Stomach smooth muscle (tissue), 2 donors: ENCODE measurements around the gene ENG.
A peak's percentile ranks its signal among the peaks of the same experiment; 100 is the strongest.

Experiments used
- H3K27ac ChIP-seq: one replicate; pipeline ENCODE4 v1.7.0; 2013; ENCODE audit warnings: mild to moderate bottlenecking, low read length, inconsistent platforms
- H3K27me3 ChIP-seq, 2 donors: one replicate each; pipeline ENCODE4 v1.7.0; 2013; ENCODE audit warnings: low read length in 2 of 2; ENCODE audit not compliant: insufficient read depth in 2 of 2, control insufficient read depth in 1 of 2
- H3K36me3 ChIP-seq, 2 donors: one replicate each; pipeline ENCODE4 v1.7.0; 2013; ENCODE audit warnings: low read length in 2 of 2; ENCODE audit not compliant: control insufficient read depth in 2 of 2, insufficient read depth in 2 of 2
- H3K4me1 ChIP-seq: one replicate; pipeline ENCODE4 v1.7.0; 2013; ENCODE audit warnings: low read length; ENCODE audit not compliant: control insufficient read depth, insufficient read depth
- H3K4me3 ChIP-seq, 2 donors: one replicate each; pipeline ENCODE4 v1.7.0; 2013; ENCODE audit warnings: low read length in 2 of 2
- H3K9ac ChIP-seq, 2 donors: one replicate each; pipeline ENCODE4 v1.7.0; 2013; ENCODE audit warnings: low read length in 2 of 2, mild to moderate bottlenecking in 1 of 2
- H3K9me3 ChIP-seq, 2 donors: one replicate each; pipeline ENCODE4 v1.7.0; 2013; ENCODE audit warnings: low read length in 2 of 2; ENCODE audit not compliant: control insufficient read depth in 2 of 2
- donor health status: healthy.
- donor health status: Pancreatic carcinoma.

Gene ENG

GRCh38 chr9:127854184-127854806, at the start of gene ENG:
Gene ENG, minus strand, starts transcription at chr9:127854658. Its CDS starts 303 bp downstream, at chr9:127854355.
- H3K36me3 ChIP-seq: no peaks in the 10 kb centered on the region
- H3K4me3 ChIP-seq: peak within 1 kb of the TSS; percentile 60 to 76
- peak within 1 kb of the TSS; percentile 59 to 60 for H3K9ac ChIP-seq
- peaks cover 0 to 7% of the 10 kb centered on the region in 2 donors for H3K9me3 ChIP-seq
- no peaks in the 10 kb centered on the region for H3K27me3 ChIP-seq
- peak within 1 kb of the TSS; percentile 53 for H3K27ac ChIP-seq
- peaks cover 19% of the 10 kb centered on the region for H3K4me1 ChIP-seq

DNA sequence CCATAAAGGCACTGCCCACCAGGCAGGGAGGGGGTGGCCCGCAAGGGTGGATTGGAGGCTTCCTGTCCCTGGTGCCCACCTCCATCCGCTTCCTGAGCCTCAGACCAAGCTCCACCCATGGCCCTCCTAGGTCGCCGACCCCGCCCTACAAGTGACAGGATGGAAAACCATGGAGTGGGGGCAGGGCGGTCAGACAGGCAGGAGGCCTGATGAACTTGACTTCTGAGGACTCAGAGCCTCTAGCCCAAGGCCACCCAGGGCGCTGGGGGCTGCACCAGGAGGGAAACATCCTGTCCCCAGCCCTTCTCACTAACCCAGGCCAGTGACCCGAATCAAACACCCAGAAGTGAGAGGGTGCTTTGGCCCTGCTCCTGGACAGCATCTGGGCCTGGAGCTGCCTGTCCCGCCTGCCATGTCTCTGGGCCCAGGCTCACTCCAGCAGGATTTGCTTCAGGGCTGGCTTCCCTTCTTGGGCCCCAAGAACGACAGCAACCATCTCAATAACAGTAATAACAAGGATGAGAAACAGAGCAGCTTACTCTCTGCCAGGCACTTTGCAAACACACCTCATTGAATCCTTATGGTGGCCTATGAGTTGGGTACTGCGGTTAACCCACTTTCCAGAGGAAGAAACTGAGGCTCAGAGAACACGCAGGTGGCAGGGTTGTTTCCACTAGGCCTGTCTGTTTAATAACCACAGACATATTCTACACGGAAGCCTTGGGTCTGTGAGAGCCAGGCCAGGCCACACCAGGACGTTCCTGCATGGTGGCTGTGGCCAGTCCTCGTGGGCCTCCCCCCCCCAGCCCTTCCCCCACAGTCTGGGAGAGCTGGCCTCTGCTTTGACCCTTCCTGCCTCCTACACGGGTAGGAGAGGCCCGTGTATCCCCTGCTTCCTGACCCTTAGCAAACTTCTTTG, 49.4 kb upstream of the ENG start:
- Histone ChIP-seq H3K9me3 (no peaks in the 10 kb centered on the region), H3K9ac (peak overlapping the region in 1 of 2 donors; percentile 33), H3K4me3 (no peak overlapping the region), H3K4me1 (peaks cover 41% of the 10 kb centered on the region), H3K27me3 (no peaks in the 10 kb centered on the region), H3K36me3 (peaks cover 0 to 7% of the 10 kb centered on the region in 2 donors), H3K27ac (peak overlapping the region; percentile 62)

DNA sequence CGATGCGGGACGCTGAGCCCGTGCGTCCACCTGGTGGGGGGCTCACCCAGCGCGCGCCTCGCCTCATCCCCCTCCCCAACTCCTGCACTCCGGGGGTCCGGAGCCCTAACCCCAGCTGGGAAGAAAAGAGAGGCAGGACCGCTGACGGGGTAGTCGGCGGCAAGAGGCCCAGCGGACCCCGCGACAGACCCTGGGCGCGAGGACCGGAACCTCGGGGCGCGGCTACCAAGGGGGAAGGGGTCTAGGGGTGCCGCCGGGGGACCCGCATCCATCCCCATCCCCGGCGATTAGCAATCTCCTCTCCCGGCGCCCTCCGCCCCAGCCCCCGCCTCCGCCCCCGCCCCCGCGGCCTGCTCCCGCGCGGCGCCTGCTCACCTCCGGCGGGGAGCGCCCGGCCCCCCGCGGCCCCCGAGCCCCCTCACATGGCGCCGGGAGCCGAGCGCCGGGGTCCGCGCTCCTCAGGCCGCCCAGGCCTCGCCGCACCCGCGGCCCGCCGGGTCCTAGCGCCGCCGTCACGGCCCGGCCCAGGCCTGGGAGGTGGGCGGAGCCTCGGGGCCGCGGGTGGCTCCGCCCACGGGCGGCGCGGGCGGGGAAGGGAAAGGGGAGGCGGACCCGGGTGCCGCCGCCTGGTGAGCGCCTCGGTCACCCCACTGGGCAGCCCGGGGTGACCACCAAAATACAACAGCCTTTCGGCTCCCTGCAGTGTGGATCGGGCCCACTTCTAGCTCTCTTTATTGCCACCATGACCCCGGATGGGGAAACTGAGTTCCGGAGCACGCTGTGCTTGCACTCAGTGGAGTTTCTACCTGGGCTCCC, 44.9 kb upstream of the ENG start, which contains the start of gene ST6GALNAC6:
Gene ST6GALNAC6 (minus strand): TSS at position 476 of the 816 bp plus-strand sequence. CDS start 1,622 bp downstream, outside the sequence.
- Histone ChIP-seq H3K9ac (peak within 1 kb of the TSS; percentile 73 to 86), H3K9me3 (no peaks in the 10 kb centered on the region), H3K36me3 (peaks cover 17 to 21% of the 10 kb centered on the region in 2 donors), H3K27ac (peak within 1 kb of the TSS; percentile 84), H3K4me3 (peak within 1 kb of the TSS; percentile 82 to 85), H3K4me1 (peaks cover 48% of the 10 kb centered on the region), H3K27me3 (no peaks in the 10 kb centered on the region)

DNA sequence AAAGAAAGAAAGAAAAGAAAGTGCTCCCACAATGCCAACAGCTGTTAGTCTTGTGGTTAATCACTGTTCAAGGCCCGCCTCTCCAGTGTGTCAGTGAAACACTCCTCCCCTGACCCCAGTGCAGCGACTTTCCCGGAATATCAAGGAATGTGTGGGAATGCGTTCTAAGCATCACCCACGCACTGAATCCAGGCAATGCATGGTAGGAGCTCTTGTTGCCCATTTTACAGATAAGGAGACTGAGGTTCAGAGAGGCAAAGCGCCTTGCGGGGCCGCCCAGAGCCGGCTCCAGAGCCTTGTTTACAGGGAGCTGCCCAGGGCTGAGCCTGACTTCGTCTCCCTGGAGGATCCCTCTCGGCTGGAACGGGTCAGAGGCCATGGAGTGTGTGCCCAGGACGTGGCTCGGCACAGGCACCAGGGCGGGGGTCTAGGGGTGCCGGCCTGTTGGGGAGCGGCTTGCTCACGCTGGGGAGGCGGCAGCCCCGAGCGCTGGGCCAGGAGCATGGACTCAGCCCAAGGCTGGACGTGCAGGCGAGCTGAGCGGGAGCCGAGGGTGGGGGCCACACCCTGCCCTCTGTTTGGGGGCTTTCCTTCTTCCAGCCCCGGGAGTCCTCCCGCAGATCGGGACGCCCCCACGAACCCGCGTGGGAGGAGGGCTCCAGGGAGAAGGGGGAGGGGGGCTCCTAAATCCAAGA, 44.1 kb upstream of the ENG start:
- Histone ChIP-seq H3K4me3 (peak overlapping the region; percentile 72 to 85), H3K27me3 (no peaks in the 10 kb centered on the region), H3K9me3 (no peaks in the 10 kb centered on the region), H3K27ac (peak overlapping the region; percentile 84), H3K36me3 (peaks cover 24 to 28% of the 10 kb centered on the region in 2 donors), H3K4me1 (peaks cover 40% of the 10 kb centered on the region), H3K9ac (peak overlapping the region; percentile 73 to 86)

GRCh38 chr9:127897193-127897692, 42.8 kb upstream of the ENG start:
- peaks cover 36% of the 10 kb centered on the region for H3K4me1 ChIP-seq
- peak overlapping the region; percentile 73 for H3K27ac ChIP-seq
- peaks cover 37 to 39% of the 10 kb centered on the region in 2 donors for H3K36me3 ChIP-seq
- peaks cover 7 to 8% of the 10 kb centered on the region in 2 donors for H3K9me3 ChIP-seq
- H3K9ac ChIP-seq: peak overlapping the region in 1 of 2 donors; percentile 21
- H3K27me3 ChIP-seq: no peaks in the 10 kb centered on the region
- peak overlapping the region in 1 of 2 donors; percentile 68 for H3K4me3 ChIP-seq

DNA sequence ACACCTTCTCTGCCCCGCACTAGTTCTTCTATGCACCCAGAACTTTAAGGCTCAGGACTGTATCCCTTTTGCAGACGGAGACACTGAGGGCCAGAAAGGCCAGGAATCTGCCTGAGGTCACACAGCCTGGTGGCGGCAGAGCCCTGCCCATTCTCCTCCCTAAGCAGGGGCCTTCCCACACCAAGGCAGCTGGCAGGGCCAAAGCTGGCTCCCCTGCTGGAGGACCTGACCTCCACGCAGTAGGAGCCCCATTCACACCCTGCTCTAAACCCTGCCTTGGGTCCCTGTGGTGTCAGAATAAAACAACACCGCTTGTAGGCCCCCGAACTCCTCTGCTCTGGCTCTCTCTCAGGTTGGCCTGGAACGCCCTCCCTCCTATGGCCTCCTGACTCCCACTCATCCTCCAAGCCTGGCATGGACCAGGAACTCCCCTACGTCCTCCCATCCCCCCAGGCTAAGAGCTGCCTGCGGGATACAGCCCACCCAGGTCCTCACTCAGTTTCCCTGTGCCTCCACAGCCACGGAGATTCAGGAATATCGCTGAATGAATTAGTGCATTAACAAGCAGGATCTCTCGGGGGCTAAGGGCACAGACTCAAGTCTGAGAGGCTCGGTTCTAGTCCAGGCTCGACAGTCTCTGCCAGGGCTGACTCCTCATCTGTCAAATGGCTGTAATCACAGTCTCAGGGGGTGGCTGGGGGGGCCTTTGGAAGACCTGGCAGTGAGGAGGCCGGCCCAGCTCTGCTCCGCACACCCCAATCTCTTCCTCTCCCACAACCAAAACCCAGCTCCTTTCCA, 42.1 kb upstream of the ENG start:
- Histone ChIP-seq H3K27ac (peak overlapping the region; percentile 73), H3K27me3 (no peaks in the 10 kb centered on the region), H3K36me3 (peaks cover 37 to 41% of the 10 kb centered on the region in 2 donors), H3K9ac (peak overlapping the region in 1 of 2 donors; percentile 42), H3K4me1 (peaks cover 36% of the 10 kb centered on the region), H3K4me3 (peak overlapping the region in 1 of 2 donors; percentile 68), H3K9me3 (peaks cover 7 to 8% of the 10 kb centered on the region in 2 donors)

DNA sequence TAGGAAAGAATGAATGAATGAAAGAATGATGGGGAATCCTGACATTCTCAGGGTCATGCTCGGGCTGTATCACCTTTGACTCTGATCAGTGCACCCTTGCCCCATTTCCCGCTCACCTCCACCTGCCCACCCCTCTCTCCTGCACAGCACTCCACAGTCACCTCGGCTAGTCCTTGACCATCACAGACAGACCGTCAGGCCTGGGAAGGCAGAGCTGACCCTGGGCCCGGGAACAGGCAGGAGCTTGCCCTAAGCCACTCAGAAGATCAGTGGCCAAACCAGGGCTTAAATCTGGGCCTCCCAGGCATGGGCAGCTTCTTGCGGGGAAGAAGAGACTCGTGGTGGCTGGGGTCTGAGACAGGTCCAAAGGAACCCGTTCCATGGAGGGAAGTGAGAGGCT, 41.4 kb upstream of the ENG start:
- H3K4me1 ChIP-seq: peaks cover 36% of the 10 kb centered on the region
- no peaks in the 10 kb centered on the region for H3K27me3 ChIP-seq
- H3K4me3 ChIP-seq: no peak overlapping the region
- peaks cover 7 to 8% of the 10 kb centered on the region in 2 donors for H3K9me3 ChIP-seq
- peaks cover 37 to 44% of the 10 kb centered on the region in 2 donors for H3K36me3 ChIP-seq
- no peak overlapping the region for H3K27ac ChIP-seq
- H3K9ac ChIP-seq: no peak overlapping the region

GRCh38 chr9:127893392-127893791, 38.9 kb upstream of the ENG start:
- Histone ChIP-seq H3K27me3 (no peaks in the 10 kb centered on the region), H3K9me3 (peaks cover 7 to 8% of the 10 kb centered on the region in 2 donors), H3K36me3 (peaks cover 40 to 54% of the 10 kb centered on the region in 2 donors), H3K4me1 (peaks cover 22% of the 10 kb centered on the region), H3K9ac (no peak overlapping the region), H3K4me3 (no peak overlapping the region), H3K27ac (no peak overlapping the region)

DNA sequence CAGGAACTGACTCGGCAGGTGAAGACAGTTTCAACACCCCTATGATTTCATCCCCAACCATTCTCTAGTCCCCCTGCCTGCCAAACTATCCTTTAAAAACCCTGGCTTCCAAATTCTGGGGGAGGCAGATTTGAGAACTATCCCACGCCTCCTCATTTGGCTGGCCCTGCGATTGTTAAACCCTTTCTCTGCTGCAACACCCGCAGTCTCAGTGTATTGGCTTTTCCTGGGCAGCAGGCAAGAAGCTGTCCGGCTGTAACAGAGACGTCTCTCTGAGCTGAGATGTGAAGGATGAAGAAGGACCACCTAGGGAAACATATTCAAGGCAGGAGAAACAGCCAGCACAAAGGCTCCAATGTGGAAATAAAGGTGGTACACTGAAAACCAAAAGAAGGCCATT, 38.4 kb upstream of the ENG start:
- Histone ChIP-seq H3K36me3 (peaks cover 43 to 55% of the 10 kb centered on the region in 2 donors), H3K4me1 (peaks cover 20% of the 10 kb centered on the region), H3K9me3 (peaks cover 7 to 8% of the 10 kb centered on the region in 2 donors)

More for the DNA sequence above, 38.4 kb upstream of the ENG start:
- Histone ChIP-seq H3K4me3 (no peak overlapping the region), H3K27ac (no peak overlapping the region), H3K9ac (no peak overlapping the region), H3K27me3 (no peaks in the 10 kb centered on the region)
